HG03103 (cell line): ENCODE measurements around the gene ADRA2B.

Source experiments
- ATAC-seq: cut with Tn5 transposase; IDR thresholded peaks from one replicate; pipeline ENCODE4 v1.9.1; 2021; ENCODE audit warnings: low read depth; ENCODE audit not compliant: unreplicated experiment

Gene ADRA2B

GRCh38 chr2:96106991-96107707 lies 9.2 kb downstream of the ADRA2B start:
- no peak for ATAC-seq

- ATAC-seq, result no peak
These were observed 10.2 kb downstream of the ADRA2B start for GRCh38 chr2:96105994-96106715.

- ATAC-seq, result no peak
These were observed 11.0 kb downstream of the ADRA2B start for GRCh38 chr2:96105152-96105915.

- no peak for ATAC-seq
These were observed 11.9 kb downstream of the ADRA2B start for GRCh38 chr2:96104487-96104861.

- no peak for ATAC-seq
These were observed 12.4 kb downstream of the ADRA2B start for GRCh38 chr2:96103761-96104486.

- ATAC-seq, result no peak
These were observed 13.2 kb downstream of the ADRA2B start for GRCh38 chr2:96103187-96103601.

- no peak for ATAC-seq
These were observed 13.7 kb downstream of the ADRA2B start for GRCh38 chr2:96102596-96103186.

GRCh38 chr2:96100893-96101304 lies 15.5 kb downstream of the ADRA2B start:
- ATAC-seq, result no peak

- no peak for ATAC-seq
These were observed 16.2 kb downstream of the ADRA2B start for GRCh38 chr2:96099861-96100798.

GRCh38 chr2:96098900-96099590 lies 17.3 kb downstream of the ADRA2B start:
- no peak for ATAC-seq

GRCh38 chr2:96097951-96098823 lies 18.2 kb downstream of the ADRA2B start:
- ATAC-seq, result no peak

GRCh38 chr2:96097441-96097840 lies 18.9 kb downstream of the ADRA2B start:
- no peak for ATAC-seq

- no peak for ATAC-seq
These were observed 21.2 kb downstream of the ADRA2B start for GRCh38 chr2:96095116-96095636.

GRCh38 chr2:96093528-96093927 lies 22.8 kb downstream of the ADRA2B start:
- no peak for ATAC-seq

GRCh38 chr2:96092951-96093350 lies 23.4 kb downstream of the ADRA2B start:
- no peak for ATAC-seq

- no peak for ATAC-seq
These were observed 23.8 kb downstream of the ADRA2B start for GRCh38 chr2:96092573-96092877.

- ATAC-seq, result no peak
These were observed 24.4 kb downstream of the ADRA2B start for GRCh38 chr2:96091711-96092572.
